Neuronal stem cell (in vitro differentiated cells): ENCODE results near the gene CD59.
"Not testable (repeated sequence)": the region's sequence is repeated elsewhere in the genome, so short reads cannot be mapped to it uniquely, and the experiment has no call there.

ENCODE experiments used
- DNase-seq: peaks from one replicate; pipeline ENCODE4 v3.0.0-alpha.2; 2013; ENCODE audit warnings: low spot score
- H2AFZ ChIP-seq: one replicate; pipeline ENCODE4 v1.6.1; 2013; ENCODE audit warnings: mild to moderate bottlenecking, low read length, inconsistent platforms
- H2AK5ac ChIP-seq: 2 replicates; pipeline ENCODE4 v1.6.1; 2013; ENCODE audit warnings: low read depth, mild to moderate bottlenecking, inconsistent platforms, low read length, moderate library complexity, mixed read lengths
- H2BK120ac ChIP-seq: 2 replicates; pipeline ENCODE4 v1.6.1; 2013; ENCODE audit warnings: low read depth, mild to moderate bottlenecking, inconsistent platforms, low read length, moderate library complexity, mixed read lengths
- H2BK12ac ChIP-seq: one replicate; pipeline ENCODE4 v1.6.1; 2013; ENCODE audit warnings: low read length, inconsistent platforms
- H2BK15ac ChIP-seq: 2 replicates; pipeline ENCODE4 v1.6.1; 2013; ENCODE audit warnings: mild to moderate bottlenecking, low read length, inconsistent platforms, mixed read lengths
- H2BK5ac ChIP-seq: one replicate; pipeline ENCODE4 v1.6.1; 2013; ENCODE audit warnings: inconsistent platforms, mild to moderate bottlenecking, low read length, moderate library complexity
- H3K14ac ChIP-seq: one replicate; pipeline ENCODE4 v1.6.1; 2013; ENCODE audit warnings: low read length, inconsistent platforms
- H3K18ac ChIP-seq: 2 replicates; pipeline ENCODE4 v1.6.1; 2013; ENCODE audit warnings: low read length, inconsistent platforms
- H3K23ac ChIP-seq: 2 replicates; pipeline ENCODE4 v1.6.1; 2013; ENCODE audit warnings: low read depth, mild to moderate bottlenecking, mixed read lengths, low read length, inconsistent platforms; ENCODE audit not compliant: poor library complexity
- H3K27ac ChIP-seq: replicated peaks from 3 replicates; pipeline ENCODE4 v1.5.1; 2013; ENCODE audit warnings: low read length, inconsistent platforms
- H3K27me3 ChIP-seq, 3 experiments: 2 replicates each; pipeline ENCODE4 v1.6.1; 2013; ENCODE audit warnings: low read length in 3 of 3, mild to moderate bottlenecking in 2 of 3, inconsistent platforms in 1 of 3, low read depth in 1 of 3, mixed read lengths in 1 of 3, moderate library complexity in 1 of 3; ENCODE audit not compliant: control insufficient read depth in 3 of 3, insufficient read depth in 3 of 3
- H3K36me3 ChIP-seq, 2 donors: replicated peaks in 1 of 2; 2 replicates each; pipeline ENCODE4 v1.6.1; 2013; ENCODE audit warnings: low read length in 2 of 2; ENCODE audit not compliant: control insufficient read depth in 2 of 2, insufficient read depth in 2 of 2
- H3K4ac ChIP-seq: 2 replicates; pipeline ENCODE4 v1.6.1; 2013; ENCODE audit warnings: inconsistent platforms, mild to moderate bottlenecking, low read length, moderate library complexity
- H3K4me1 ChIP-seq, 2 donors: 1 replicate in 1 of 2; 2 replicates in 1 of 2; pipeline ENCODE4 v1.6.1; 2013; ENCODE audit warnings: low read length in 2 of 2, low read depth in 1 of 2; ENCODE audit not compliant: control insufficient read depth in 2 of 2, insufficient read depth in 1 of 2
- H3K4me2 ChIP-seq: one replicate; pipeline ENCODE4 v1.6.1; 2013; ENCODE audit warnings: mild to moderate bottlenecking, low read length, inconsistent platforms; ENCODE audit not compliant: insufficient read depth, poor library complexity, severe bottlenecking
- H3K4me3 ChIP-seq, 2 donors: 2 replicates each; pipeline ENCODE4 v1.5.1; 2013; ENCODE audit warnings: low read length in 2 of 2, mild to moderate bottlenecking in 2 of 2, inconsistent platforms in 1 of 2, moderate library complexity in 1 of 2
- H3K79me1 ChIP-seq: one replicate; pipeline ENCODE4 v1.6.1; 2013; ENCODE audit warnings: low read depth, mild to moderate bottlenecking, inconsistent platforms, low read length, moderate library complexity
- H3K9ac ChIP-seq: one replicate; pipeline ENCODE4 v1.6.1; 2013; ENCODE audit warnings: mild to moderate bottlenecking, low read depth, low read length, inconsistent platforms; ENCODE audit not compliant: poor library complexity
- H3K9me3 ChIP-seq, 2 donors: replicated peaks in 1 of 2; 2 replicates each; pipeline versions ENCODE3 to v1.6.1; 2013; ENCODE audit warnings: low read length in 2 of 2, mild to moderate bottlenecking in 2 of 2, inconsistent platforms in 1 of 2, low read depth in 1 of 2, mixed read lengths in 1 of 2, moderate library complexity in 1 of 2; ENCODE audit not compliant: control insufficient read depth in 2 of 2, insufficient read depth in 1 of 2
- H4K8ac ChIP-seq: one replicate; pipeline ENCODE4 v1.6.1; 2013; ENCODE audit warnings: low read depth, mild to moderate bottlenecking, inconsistent platforms, low read length, moderate library complexity
- H4K91ac ChIP-seq: one replicate; pipeline ENCODE4 v1.6.1; 2013; ENCODE audit warnings: low read length, low read depth, mild to moderate bottlenecking, inconsistent platforms; ENCODE audit not compliant: poor library complexity
- WGBS, 2 donors: extraction: QIAGEN DNeasy Blood & Tissue Kit; methylation state at CpG; one replicate each; pipeline ENCODE4 v1.1.7; 2013; ENCODE audit warnings: missing lambda C conversion rate in 2 of 2, mixed read lengths in 1 of 2; ENCODE audit not compliant: insufficient read length in 2 of 2, insufficient replicate concordance in 1 of 2; ENCODE audit errors: extremely low coverage in 2 of 2; 5-methylcytosine and 5-hydroxymethylcytosine counted together

Gene CD59

DNA sequence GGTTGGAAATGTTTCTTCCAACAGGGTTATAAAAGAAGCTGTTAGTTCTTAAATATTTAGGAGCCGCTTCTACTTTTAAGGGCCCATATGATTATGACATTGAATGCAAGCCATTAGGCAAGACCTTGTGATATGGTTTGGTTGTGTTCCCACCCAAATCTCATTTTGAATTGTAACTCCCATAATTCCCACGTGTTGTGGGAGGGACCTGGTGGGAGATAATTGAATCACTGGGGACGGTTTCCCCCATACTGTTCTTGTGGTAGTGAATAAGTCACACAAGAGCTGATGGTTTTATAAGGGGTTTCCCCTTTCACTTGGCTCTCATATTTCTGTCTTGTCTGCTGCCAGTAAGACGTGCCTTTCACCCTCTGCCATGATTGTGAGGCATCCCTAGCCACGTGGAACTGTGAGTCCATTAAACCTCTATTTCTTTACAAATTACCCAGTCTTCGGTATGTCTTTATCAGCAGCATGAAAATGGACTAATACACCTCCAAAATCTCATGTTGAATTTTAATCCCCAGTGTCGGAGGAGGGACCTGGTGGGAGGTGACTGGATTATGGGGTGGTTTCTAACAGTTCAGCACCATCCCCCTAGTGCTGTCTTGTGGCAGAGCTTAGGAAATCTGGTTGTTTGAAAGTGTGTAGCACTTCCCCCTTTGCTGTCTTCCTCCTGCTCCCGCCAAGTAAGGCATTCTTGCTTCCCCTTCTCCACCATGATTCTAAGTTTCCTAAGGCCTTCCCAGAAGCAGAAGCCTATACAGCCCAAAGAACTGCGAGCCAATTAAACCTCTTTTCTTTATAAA lies 4.3 kb downstream of the CD59 start:
- no peak overlapping the region for H2BK12ac ChIP-seq
- DNase-seq: no peak
- H3K23ac ChIP-seq: no peak overlapping the region
- no peak overlapping the region for H2BK5ac ChIP-seq
- no peak overlapping the region for H3K14ac ChIP-seq
- H2AK5ac ChIP-seq: no peak overlapping the region
- H3K4me2 ChIP-seq: no peak overlapping the region
- no CpG with 5 or more reads among the region's 9 CpGs for WGBS, 2 donors
- H3K36me3 ChIP-seq: peaks cover 2 to 25% of the 10 kb centered on the region in 2 donors
- H3K9me3 ChIP-seq: peaks cover 0 to 5% of the 10 kb centered on the region in 2 donors
- H3K4me1 ChIP-seq: peaks cover 7 to 8% of the 10 kb centered on the region in 2 donors
- no peak overlapping the region for H2BK120ac ChIP-seq
- H2AFZ ChIP-seq: no peak overlapping the region
- no peak overlapping the region for H3K4ac ChIP-seq
- H2BK15ac ChIP-seq: no peak overlapping the region
- no peaks in the 10 kb centered on the region for H3K27me3 ChIP-seq
- no peak overlapping the region for H3K18ac ChIP-seq
- H4K8ac ChIP-seq: no peak overlapping the region
- H3K4me3 ChIP-seq: no peak overlapping the region
- H4K91ac ChIP-seq: no peak overlapping the region
- no peak overlapping the region for H3K27ac ChIP-seq
- no peak overlapping the region for H3K9ac ChIP-seq
- no peaks in the 10 kb centered on the region for H3K79me1 ChIP-seq

DNA sequence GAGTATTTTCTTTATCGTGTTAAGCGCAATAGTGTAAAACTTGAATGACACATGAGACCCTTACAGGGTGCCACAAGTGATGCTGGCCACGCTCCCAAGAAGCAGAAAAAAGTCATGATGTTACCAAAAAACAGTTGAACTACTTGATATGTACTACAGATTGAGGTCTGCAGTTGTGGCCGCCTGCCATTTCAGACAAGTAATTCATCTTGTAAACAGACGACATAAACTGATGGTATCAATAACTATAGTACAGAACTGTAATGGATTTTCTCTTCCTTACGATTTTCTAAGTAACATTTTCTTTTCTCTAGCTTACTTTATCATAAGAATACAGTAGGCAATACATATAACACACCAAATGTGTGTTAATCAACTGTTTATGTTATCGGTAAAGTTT lies 5.5 kb downstream of the CD59 start:
- Histone ChIP-seq H3K4ac (no peak overlapping the region), H3K23ac (no peak overlapping the region), H3K9me3 (peaks cover 0 to 5% of the 10 kb centered on the region in 2 donors), H3K14ac (no peak overlapping the region), H2BK5ac (no peak overlapping the region), H2BK120ac (no peak overlapping the region), H3K27ac (no peak overlapping the region), H2BK15ac (no peak overlapping the region), H4K8ac (no peak overlapping the region), H3K36me3 (peaks cover 2 to 25% of the 10 kb centered on the region in 2 donors), H3K4me3 (no peak overlapping the region), H3K27me3 (no peaks in the 10 kb centered on the region), H3K79me1 (no peaks in the 10 kb centered on the region), H3K4me2 (no peak overlapping the region), H2BK12ac (no peak overlapping the region), H2AFZ (no peak overlapping the region), H2AK5ac (no peak overlapping the region), H3K18ac (no peak overlapping the region), H3K4me1 (peaks cover 3 to 4% of the 10 kb centered on the region in 2 donors), H3K9ac (no peak overlapping the region), H4K91ac (no peak overlapping the region)
- no CpG with 5 or more reads among the region's 7 CpGs for WGBS, 2 donors
- DNase-seq: no peak

DNA sequence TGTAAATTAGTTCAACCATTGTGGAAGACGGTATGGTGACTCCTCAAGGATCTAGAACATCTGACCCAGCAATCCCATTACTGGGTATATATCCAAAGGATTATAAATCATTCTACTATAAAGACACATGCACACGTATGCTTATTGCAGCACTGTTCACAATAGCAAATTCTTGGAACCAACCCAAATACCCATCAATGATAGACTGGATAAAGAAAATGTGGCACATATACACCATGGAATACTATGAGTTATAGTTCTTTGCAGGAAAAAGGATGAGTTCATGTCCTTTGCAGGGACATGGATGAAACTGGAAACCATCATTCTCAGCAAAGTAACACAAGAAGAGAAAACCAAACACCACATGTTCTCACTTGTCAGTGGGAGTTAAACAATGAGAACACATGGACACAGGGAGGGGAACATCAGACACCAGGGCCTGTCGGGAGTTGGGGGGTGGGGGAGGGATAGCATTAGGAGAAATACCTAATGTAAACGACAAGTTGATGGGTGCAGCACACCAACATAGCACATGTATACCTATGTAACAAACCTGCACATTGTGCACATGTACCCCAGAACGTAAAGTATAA lies 7.1 kb downstream of the CD59 start:
- H3K9ac ChIP-seq, DNase-seq, H3K14ac ChIP-seq, H4K8ac ChIP-seq, H3K27me3 ChIP-seq, H3K23ac ChIP-seq, H3K4me1 ChIP-seq, H2BK120ac ChIP-seq, H3K4ac ChIP-seq, H2BK15ac ChIP-seq, H3K79me1 ChIP-seq, H4K91ac ChIP-seq, H2AK5ac ChIP-seq, H3K4me3 ChIP-seq, H2BK12ac ChIP-seq, H2BK5ac ChIP-seq, H3K4me2 ChIP-seq, H3K18ac ChIP-seq, H2AFZ ChIP-seq, H3K27ac ChIP-seq, H3K9me3 ChIP-seq: not testable (repeated sequence)
- peaks cover 2 to 25% of the 10 kb centered on the region in 2 donors for H3K36me3 ChIP-seq
- no CpG with 5 or more reads among the region's 5 CpGs for WGBS, 2 donors

DNA sequence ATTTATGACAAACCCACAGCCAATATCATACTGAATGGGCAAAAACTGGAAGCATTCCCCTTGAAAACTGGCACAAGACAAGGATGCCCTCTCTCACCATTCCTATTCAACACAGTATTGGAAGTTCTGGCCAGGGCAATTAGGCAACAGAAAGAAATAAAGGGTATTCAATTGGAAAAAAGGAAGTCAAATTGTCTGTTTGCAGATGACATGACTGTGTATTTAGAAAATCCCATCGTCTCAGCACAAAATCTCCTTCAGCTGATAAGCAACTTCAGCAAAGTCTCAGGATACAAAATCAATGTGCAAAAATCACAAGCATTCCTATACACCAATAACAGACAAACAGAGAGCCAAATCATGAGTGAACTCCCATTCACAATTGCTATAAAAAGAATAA lies 8.7 kb downstream of the CD59 start:
- not testable (repeated sequence) for H3K23ac ChIP-seq, H3K79me1 ChIP-seq, H2BK12ac ChIP-seq, H3K4ac ChIP-seq, H3K4me3 ChIP-seq, H2BK5ac ChIP-seq, H3K9ac ChIP-seq, H2AK5ac ChIP-seq, DNase-seq, H2AFZ ChIP-seq, H4K8ac ChIP-seq, H3K14ac ChIP-seq, H3K27ac ChIP-seq, H3K4me2 ChIP-seq, H3K27me3 ChIP-seq, H4K91ac ChIP-seq, H2BK120ac ChIP-seq, H3K18ac ChIP-seq, H3K9me3 ChIP-seq, H2BK15ac ChIP-seq
- Histone ChIP-seq H3K4me1 (peaks cover 8 to 11% of the 10 kb centered on the region in 2 donors), H3K36me3 (peaks cover 0 to 17% of the 10 kb centered on the region in 2 donors)
- no CpG with 5 or more reads among the region's 1 CpG for WGBS, 2 donors
